ENCODE data around the gene PHACTR4.
A peak's percentile ranks its signal among the peaks of the same experiment; 100 is the strongest.

PHACTR4 gene

GRCh38 chr1:28506907-28507246, 137.3 kb downstream of the PHACTR4 start:
- Histone ChIP-seq H3K9me3 (ENCODE audit: control insufficient read depth, low read length) (no peaks in the 10 kb centered on the region), H4K8ac (ENCODE audit: low read length) (no peak overlapping the region), H3K4me1 (ENCODE audit: control insufficient read depth, insufficient read depth, low read depth, low read length) (peaks cover 12% of the 10 kb centered on the region), H4K91ac (ENCODE audit: low read length) (no peak overlapping the region), H3K79me1 (replicated peaks; ENCODE audit: low read length, poor library complexity, severe bottlenecking) (peaks cover 3% of the 10 kb centered on the region), H3K14ac (ENCODE audit: low read length in 2 of 2) (no peak overlapping the region), H3K23ac (ENCODE audit: low read length in 2 of 2) (no peak overlapping the region), H2AK5ac (ENCODE audit: low read length, severe bottlenecking) (no peak overlapping the region), H3K27ac (ENCODE audit: low read length, poor library complexity, severe bottlenecking) (peak overlapping the region; percentile 87), H3K4me2 (ENCODE audit: low read length, poor library complexity, severe bottlenecking) (peak overlapping the region; percentile 66), H3K36me3 (ENCODE audit: control insufficient read depth in 1 of 2, insufficient read depth in 2 of 2, low read depth in 1 of 2, low read length in 2 of 2) (peaks cover 24 to 45% of the 10 kb centered on the region in 2 experiments), H2BK120ac (ENCODE audit: low read depth, low read length) (no peak overlapping the region), H2AFZ (ENCODE audit: low read depth, low read length) (no peak overlapping the region), H3K27me3 (ENCODE audit: control insufficient read depth in 1 of 2, insufficient read depth in 1 of 2, low read length in 2 of 2) (no peaks in the 10 kb centered on the region), H2BK12ac (ENCODE audit: low read length in 2 of 2) (no peak overlapping the region), H3K4ac (ENCODE audit: low read depth in 1 of 2, low read length in 2 of 2) (no peak overlapping the region), H3K18ac (ENCODE audit: low read depth in 1 of 2, low read length in 2 of 2) (peak overlapping the region in 1 of 2 experiments; percentile 3), H3K9ac (ENCODE audit: low read length) (peak overlapping the region; percentile 94), H2BK15ac (ENCODE audit: low read depth, poor library complexity, severe bottlenecking) (no peak overlapping the region), H3K4me3 (ENCODE audit: insufficient read depth in 1 of 2, low read depth in 1 of 2, low read length in 2 of 2) (peak overlapping the region; percentile 81 to 95), H2BK5ac (ENCODE audit: low read depth, low read length, poor library complexity, severe bottlenecking) (no peak overlapping the region)
- 0% methylated on average over 10 of the region's 14 CpGs for WGBS
- DNase-seq = no peak

- peaks cover 3% of the 10 kb centered on the region for H3K79me1 ChIP-seq (replicated peaks; ENCODE audit: low read length, poor library complexity, severe bottlenecking)
- peaks cover 27 to 48% of the 10 kb centered on the region in 2 experiments for H3K36me3 ChIP-seq (ENCODE audit: control insufficient read depth in 1 of 2, insufficient read depth in 2 of 2, low read depth in 1 of 2, low read length in 2 of 2)
- no peak overlapping the region for H2BK120ac ChIP-seq (ENCODE audit: low read depth, low read length)
- peaks cover 12% of the 10 kb centered on the region for H3K4me1 ChIP-seq (ENCODE audit: control insufficient read depth, insufficient read depth, low read depth, low read length)
- no peak overlapping the region for H2BK15ac ChIP-seq (ENCODE audit: low read depth, poor library complexity, severe bottlenecking)
- no peak overlapping the region for H2BK12ac ChIP-seq (ENCODE audit: low read length in 2 of 2)
- H2AFZ ChIP-seq (ENCODE audit: low read depth, low read length) = no peak overlapping the region
- H3K9ac ChIP-seq (ENCODE audit: low read length) = peak overlapping the region; percentile 94
- no peak overlapping the region for H4K91ac ChIP-seq (ENCODE audit: low read length)
- peak overlapping the region; percentile 64 to 95 for H3K4me3 ChIP-seq (ENCODE audit: insufficient read depth in 1 of 2, low read depth in 1 of 2, low read length in 2 of 2)
- H2BK5ac ChIP-seq (ENCODE audit: low read depth, low read length, poor library complexity, severe bottlenecking) = peak overlapping the region; percentile 87
- no peak overlapping the region for H3K23ac ChIP-seq (ENCODE audit: low read length in 2 of 2)
- no peaks in the 10 kb centered on the region for H3K27me3 ChIP-seq (ENCODE audit: control insufficient read depth in 1 of 2, insufficient read depth in 1 of 2, low read length in 2 of 2)
- no peaks in the 10 kb centered on the region for H3K9me3 ChIP-seq (ENCODE audit: control insufficient read depth, low read length)
- peak overlapping the region; percentile 36 for H4K8ac ChIP-seq (ENCODE audit: low read length)
- 0% methylated on average over 11 of the region's 11 CpGs for WGBS
- H3K27ac ChIP-seq (ENCODE audit: low read length, poor library complexity, severe bottlenecking) = peak overlapping the region; percentile 87
- peak overlapping the region; percentile 27 for H2AK5ac ChIP-seq (ENCODE audit: low read length, severe bottlenecking)
- H3K14ac ChIP-seq (ENCODE audit: low read length in 2 of 2) = peak overlapping the region; percentile 38 to 72
- peak; percentile 37 for DNase-seq
- peak overlapping the region in 1 of 2 experiments; percentile 59 for H3K18ac ChIP-seq (ENCODE audit: low read depth in 1 of 2, low read length in 2 of 2)
- peak overlapping the region; percentile 66 for H3K4me2 ChIP-seq (ENCODE audit: low read length, poor library complexity, severe bottlenecking)
- H3K4ac ChIP-seq (ENCODE audit: low read depth in 1 of 2, low read length in 2 of 2) = peak overlapping the region in 1 of 2 experiments; percentile 90
These were observed 137.7 kb downstream of the PHACTR4 start for GRCh38 chr1:28507247-28507645.

- Histone ChIP-seq H3K9ac (ENCODE audit: low read length) (peak overlapping the region; percentile 94), H2BK5ac (ENCODE audit: low read depth, low read length, poor library complexity, severe bottlenecking) (peak overlapping the region; percentile 62), H2BK120ac (ENCODE audit: low read depth, low read length) (no peak overlapping the region), H2BK12ac (ENCODE audit: low read length in 2 of 2) (no peak overlapping the region), H3K4me1 (ENCODE audit: control insufficient read depth, insufficient read depth, low read depth, low read length) (peaks cover 12% of the 10 kb centered on the region), H3K36me3 (ENCODE audit: control insufficient read depth in 1 of 2, insufficient read depth in 2 of 2, low read depth in 1 of 2, low read length in 2 of 2) (peaks cover 29 to 53% of the 10 kb centered on the region in 2 experiments), H2AFZ (ENCODE audit: low read depth, low read length) (no peak overlapping the region), H3K9me3 (ENCODE audit: control insufficient read depth, low read length) (no peaks in the 10 kb centered on the region), H3K23ac (ENCODE audit: low read length in 2 of 2) (no peak overlapping the region), H3K18ac (ENCODE audit: low read depth in 1 of 2, low read length in 2 of 2) (peak overlapping the region; percentile 52 to 57), H3K79me1 (replicated peaks; ENCODE audit: low read length, poor library complexity, severe bottlenecking) (peaks cover 3% of the 10 kb centered on the region), H3K4ac (ENCODE audit: low read depth in 1 of 2, low read length in 2 of 2) (peak overlapping the region in 1 of 2 experiments; percentile 90), H2BK15ac (ENCODE audit: low read depth, poor library complexity, severe bottlenecking) (no peak overlapping the region), H3K14ac (ENCODE audit: low read length in 2 of 2) (no peak overlapping the region), H3K27ac (ENCODE audit: low read length, poor library complexity, severe bottlenecking) (peak overlapping the region; percentile 87), H3K27me3 (ENCODE audit: control insufficient read depth in 1 of 2, insufficient read depth in 1 of 2, low read length in 2 of 2) (no peaks in the 10 kb centered on the region), H4K91ac (ENCODE audit: low read length) (no peak overlapping the region), H3K4me2 (ENCODE audit: low read length, poor library complexity, severe bottlenecking) (peak overlapping the region; percentile 90), H4K8ac (ENCODE audit: low read length) (no peak overlapping the region), H3K4me3 (ENCODE audit: insufficient read depth in 1 of 2, low read depth in 1 of 2, low read length in 2 of 2) (peak overlapping the region; percentile 64 to 95), H2AK5ac (ENCODE audit: low read length, severe bottlenecking) (peak overlapping the region; percentile 51)
- no peak for DNase-seq
- under 1% methylated on average over 8 of the region's 10 CpGs for WGBS
These were observed 138.3 kb downstream of the PHACTR4 start for GRCh38 chr1:28507646-28508434.

- Histone ChIP-seq H2AFZ (ENCODE audit: low read depth, low read length) (no peak overlapping the region), H3K27me3 (ENCODE audit: control insufficient read depth in 1 of 2, insufficient read depth in 1 of 2, low read length in 2 of 2) (no peaks in the 10 kb centered on the region), H4K8ac (ENCODE audit: low read length) (no peak overlapping the region), H3K14ac (ENCODE audit: low read length in 2 of 2) (no peak overlapping the region), H3K36me3 (ENCODE audit: control insufficient read depth in 1 of 2, insufficient read depth in 2 of 2, low read depth in 1 of 2, low read length in 2 of 2) (peaks cover 35 to 58% of the 10 kb centered on the region in 2 experiments), H2BK120ac (ENCODE audit: low read depth, low read length) (no peak overlapping the region), H2BK15ac (ENCODE audit: low read depth, poor library complexity, severe bottlenecking) (no peak overlapping the region), H3K4ac (ENCODE audit: low read depth in 1 of 2, low read length in 2 of 2) (peak overlapping the region in 1 of 2 experiments; percentile 9), H3K18ac (ENCODE audit: low read depth in 1 of 2, low read length in 2 of 2) (peak overlapping the region in 1 of 2 experiments; percentile 28), H3K9me3 (ENCODE audit: control insufficient read depth, low read length) (no peaks in the 10 kb centered on the region), H3K9ac (ENCODE audit: low read length) (peak overlapping the region; percentile 94), H2BK12ac (ENCODE audit: low read length in 2 of 2) (no peak overlapping the region), H2AK5ac (ENCODE audit: low read length, severe bottlenecking) (peak overlapping the region; percentile 6), H3K4me3 (ENCODE audit: insufficient read depth in 1 of 2, low read depth in 1 of 2, low read length in 2 of 2) (peak overlapping the region in 1 of 2 experiments; percentile 95), H2BK5ac (ENCODE audit: low read depth, low read length, poor library complexity, severe bottlenecking) (no peak overlapping the region), H4K91ac (ENCODE audit: low read length) (no peak overlapping the region), H3K23ac (ENCODE audit: low read length in 2 of 2) (peak overlapping the region in 1 of 2 experiments; percentile 14), H3K4me2 (ENCODE audit: low read length, poor library complexity, severe bottlenecking) (peak overlapping the region; percentile 62), H3K79me1 (replicated peaks; ENCODE audit: low read length, poor library complexity, severe bottlenecking) (peaks cover 3% of the 10 kb centered on the region), H3K4me1 (ENCODE audit: control insufficient read depth, insufficient read depth, low read depth, low read length) (peaks cover 12% of the 10 kb centered on the region), H3K27ac (ENCODE audit: low read length, poor library complexity, severe bottlenecking) (peak overlapping the region; percentile 87)
- 18% methylated on average over 5 of the region's 5 CpGs for WGBS
- peak; percentile 26 for DNase-seq
These were observed 138.9 kb downstream of the PHACTR4 start for GRCh38 chr1:28508435-28508754.

All from mesenchymal stem cell (in vitro differentiated cells and primary cell).